OCI-LY3 (cell line): Measurements from ENCODE around the gene SLC9A8.
A peak's percentile ranks its signal among the peaks of the same experiment; 100 is the strongest.

Experiments
- H2AFZ ChIP-seq: fragments of 200-600, 300-600 bp; shearing (Covaris generic); 2 replicates; pipeline ENCODE4 v1.6.0; 2014; ENCODE audit warnings: antibody characterized with exemption, low read depth, low read length
- H3K27ac ChIP-seq: fragments of 200-600, 300-600 bp; sonication (generic); 2 replicates; pipeline ENCODE4 v1.5.1; 2014; ENCODE audit warnings: mild to moderate bottlenecking, low read length, moderate library complexity, mixed read lengths
- H3K27me3 ChIP-seq: fragments of 200-600, 300-600 bp; sonication (generic); 2 replicates; pipeline ENCODE4 v1.6.1; 2014; ENCODE audit warnings: low read depth, low read length, mixed read lengths
- H3K36me3 ChIP-seq: fragments of 200-600, 300-600 bp; sonication (generic); replicated peaks from 2 replicates; pipeline ENCODE3; 2014; ENCODE audit warnings: low read depth, low read length, mixed read lengths
- H3K4me1 ChIP-seq: fragments of 300-600, 200-600 bp; sonication (generic); 2 replicates; pipeline ENCODE4 v1.6.1; 2014; ENCODE audit warnings: low read length, mixed read lengths
- H3K4me2 ChIP-seq: fragments of 200-600, 300-600 bp; sonication (generic); 2 replicates; pipeline ENCODE4 v1.6.1; 2014; ENCODE audit warnings: low read length, mixed read lengths
- H3K4me3 ChIP-seq: fragments of 300-600, 200-600 bp; sonication (generic); 2 replicates; pipeline ENCODE4 v1.5.1; 2014; ENCODE audit warnings: antibody characterized with exemption, mild to moderate bottlenecking, low read length, moderate library complexity
- H3K79me2 ChIP-seq: fragments of 300-600, 200-600 bp; shearing (Covaris generic); 2 replicates; pipeline ENCODE4 v1.6.1; 2014; ENCODE audit warnings: mild to moderate bottlenecking, low read length, mixed read lengths
- H3K9ac ChIP-seq: fragments of 300-600, 200-600 bp; shearing (Covaris generic); 2 replicates; pipeline ENCODE4 v1.6.0; 2014; ENCODE audit warnings: mild to moderate bottlenecking, low read length, moderate library complexity
- H3K9me3 ChIP-seq: fragments of 200-600, 300-600 bp; shearing (Covaris generic); 2 replicates; pipeline ENCODE4 v1.6.1; 2014; ENCODE audit warnings: low read length, mixed read lengths; ENCODE audit not compliant: insufficient read depth
- H4K20me1 ChIP-seq: fragments of 200-600, 300-600 bp; sonication (generic); 2 replicates; pipeline ENCODE4 v1.6.1; 2016; ENCODE audit warnings: low read length, mixed read lengths; ENCODE audit not compliant: insufficient read depth
- CTCF ChIP-seq: fragments of 200-600, 300-600 bp; sonication (generic); IDR thresholded peaks from 2 replicates; pipeline ENCODE4 v1.5.1; 2014; ENCODE audit warnings: antibody characterized with exemption, low read length, low read depth
- EZH2phosphoT487 ChIP-seq: fragments of 200-600 bp; shearing (Covaris generic); IDR thresholded peaks from 2 replicates; pipeline ENCODE4 v1.6.1; 2018; ENCODE audit warnings: antibody characterized with exemption, mixed run types, low read depth

Gene SLC9A8

GRCh38 chr20:49791165-49791564, 21.5 kb upstream of the SLC9A8 start:
- Histone ChIP-seq H3K4me1 (peaks cover 86% of the 10 kb centered on the region), H3K27me3 (no peaks in the 10 kb centered on the region), H4K20me1 (no peaks in the 10 kb centered on the region), H3K4me2 (no peak overlapping the region), H3K9me3 (no peaks in the 10 kb centered on the region), H3K36me3 (no peaks in the 10 kb centered on the region), H3K4me3 (no peak overlapping the region), H3K27ac (peak overlapping the region; percentile 27; the same call in 1 of the 2 replicates), H2AFZ (no peak overlapping the region), H3K79me2 (no peaks in the 10 kb centered on the region), H3K9ac (peak overlapping the region; percentile 4; the same call in 1 of the 2 replicates)
- no peak for TF ChIP-seq CTCF
- TF ChIP-seq EZH2phosphoT487 = no peak

DNA sequence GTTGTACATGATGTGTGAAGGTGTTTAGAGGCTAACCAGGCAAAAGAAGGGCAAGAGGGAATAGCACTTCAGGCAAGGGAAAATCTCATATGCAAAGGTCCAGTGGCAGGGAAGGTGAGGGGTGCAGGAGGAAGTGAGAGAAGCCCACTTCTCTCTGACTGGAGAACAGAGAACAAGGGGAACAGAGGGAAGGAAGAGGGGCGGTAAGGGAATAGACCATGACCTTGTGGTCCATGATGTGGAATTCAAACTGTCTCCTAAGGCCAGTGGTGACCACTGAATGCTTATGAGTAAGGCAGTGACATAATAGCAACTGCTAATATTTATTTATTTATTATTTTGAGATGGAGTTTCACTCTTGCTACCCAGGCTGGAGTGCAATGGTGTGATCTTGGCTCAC, 20.6 kb upstream of the SLC9A8 start:
- Histone ChIP-seq H2AFZ (no peak overlapping the region), H3K27ac (no peak overlapping the region), H3K36me3 (no peaks in the 10 kb centered on the region), H3K9me3 (no peaks in the 10 kb centered on the region), H4K20me1 (no peaks in the 10 kb centered on the region), H3K4me1 (peaks cover 77% of the 10 kb centered on the region), H3K4me2 (peak overlapping the region; percentile 2; the same call in 1 of the 2 replicates), H3K9ac (no peak overlapping the region), H3K79me2 (no peaks in the 10 kb centered on the region), H3K4me3 (no peak overlapping the region), H3K27me3 (no peaks in the 10 kb centered on the region)
- TF ChIP-seq CTCF (no peak), EZH2phosphoT487 (no peak)

GRCh38 chr20:49792611-49793010, 20.0 kb upstream of the SLC9A8 start:
- Histone ChIP-seq H3K4me1 (peaks cover 71% of the 10 kb centered on the region), H3K79me2 (no peaks in the 10 kb centered on the region), H3K9ac (no peak overlapping the region), H4K20me1 (no peaks in the 10 kb centered on the region), H3K27ac (no peak overlapping the region), H3K4me3 (no peak overlapping the region), H3K4me2 (no peak overlapping the region), H3K9me3 (no peaks in the 10 kb centered on the region), H3K36me3 (no peaks in the 10 kb centered on the region), H3K27me3 (no peaks in the 10 kb centered on the region), H2AFZ (no peak overlapping the region)
- TF ChIP-seq CTCF = no peak
- TF ChIP-seq EZH2phosphoT487 = no peak

- no peak for TF ChIP-seq EZH2phosphoT487
- no peak for TF ChIP-seq CTCF
- H4K20me1 ChIP-seq = no peaks in the 10 kb centered on the region
- no peak overlapping the region for H3K4me3 ChIP-seq
- H3K36me3 ChIP-seq = no peaks in the 10 kb centered on the region
- H3K9ac ChIP-seq = peak overlapping the region; percentile 29; the same call in 1 of the 2 replicates
- H3K4me2 ChIP-seq = peak overlapping the region; percentile 21; the same call in 1 of the 2 replicates
- peak overlapping the region; percentile 36; the same call in 1 of the 2 replicates for H3K27ac ChIP-seq
- no peaks in the 10 kb centered on the region for H3K79me2 ChIP-seq
- H3K4me1 ChIP-seq = peaks cover 64% of the 10 kb centered on the region
- peak overlapping the region; percentile 15; the same call in 1 of the 2 replicates for H2AFZ ChIP-seq
- H3K27me3 ChIP-seq = no peaks in the 10 kb centered on the region
- no peaks in the 10 kb centered on the region for H3K9me3 ChIP-seq
Measured at GRCh38 chr20:49794336-49795134, 18.1 kb upstream of the SLC9A8 start.
